H54 (cell line): Measurements from ENCODE around the gene TRIM54.

ENCODE experiments used
- DNase-seq: peaks from one replicate; pipeline ENCODE4 v3.0.0; 2011; ENCODE audit warnings: low spot score, mixed read lengths; ENCODE audit not compliant: insufficient read length
- FAIRE-seq: peaks from 3 replicates; lab custom pipeline; 2011; peaks lifted over from hg19 to GRCh38; lab: Jason Lieb, UNC
- POLR2A ChIP-seq: IDR thresholded peaks from 2 replicates; pipeline ENCODE4 v1.6.1; 2011; ENCODE audit warnings: low read depth, mild to moderate bottlenecking, low read length

Gene TRIM54

DNA sequence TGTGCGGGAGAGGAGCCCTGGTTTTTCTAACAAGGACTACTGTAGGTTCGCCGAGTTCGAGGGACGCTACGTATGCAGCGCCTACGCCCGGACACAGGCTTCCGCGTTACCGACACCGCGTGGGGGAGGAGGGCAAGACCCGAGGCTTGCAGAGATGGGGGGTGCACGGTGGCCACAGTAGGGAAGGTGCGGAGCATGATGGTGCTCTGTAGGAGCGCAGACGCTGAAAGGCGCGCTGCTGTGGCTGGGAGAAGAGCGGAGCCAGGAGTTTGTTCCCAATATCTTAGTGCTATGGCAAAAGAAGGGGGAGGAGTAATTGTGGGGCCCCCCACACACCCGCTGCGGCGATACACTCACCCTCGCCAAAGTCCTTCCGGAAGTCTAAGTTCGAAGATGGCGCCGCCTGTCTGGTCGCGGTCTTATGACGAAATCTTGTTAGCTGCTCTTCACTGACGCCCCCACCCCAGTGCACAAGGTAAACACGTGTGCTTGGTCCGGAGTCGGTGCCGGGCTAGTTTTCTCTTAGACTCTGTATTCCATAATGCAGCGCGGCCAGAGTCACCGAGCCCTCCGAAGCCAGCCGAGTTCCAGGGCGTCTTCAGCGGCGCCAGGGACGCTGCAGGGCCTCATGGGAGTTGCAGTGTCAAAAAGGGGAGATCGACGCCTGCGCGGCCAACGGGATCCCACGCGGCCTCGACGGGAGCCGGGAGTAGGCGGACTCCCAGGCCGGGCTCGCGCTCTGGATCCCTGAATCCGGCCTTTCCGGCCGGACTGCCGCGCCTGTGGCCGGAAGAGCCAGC, 74.4 kb downstream of the TRIM54 start, which contains the start of gene GTF3C2:
TSS of gene GTF3C2 (minus strand) at position 383 of the 800 bp plus-strand sequence. CDS start 13,210 bp downstream, outside the sequence.
- DNase-seq = peak; percentile 89
- no peak for FAIRE-seq
- no peak; the same call in none of the 2 replicates for TF ChIP-seq POLR2A
